LNCaP clone FGC (cell line): ENCODE results near the gene TTF1.
A peak's percentile ranks its signal among the peaks of the same experiment; 100 is the strongest.

Source experiments
- DNase-seq: peaks from one replicate; pipeline ENCODE4 v3.0.0-alpha.2; 2011; ENCODE audit warnings: low read depth
- H3K4me3 ChIP-seq: 2 replicates; pipeline ENCODE4 v1.5.1; 2011; ENCODE audit warnings: mild to moderate bottlenecking, low read depth, low read length, control low read depth
- CTCF ChIP-seq: IDR thresholded peaks from 2 replicates; pipeline ENCODE4 v1.5.1; 2012; ENCODE audit warnings: mild to moderate bottlenecking; ENCODE audit not compliant: control insufficient read depth, insufficient read depth; ENCODE audit errors: extremely low read depth

The TTF1 gene

GRCh38 chr9:132406554-132407122, at the start of gene TTF1:
TTF1 (minus strand) TSS chr9:132406840; CDS start chr9:132402821, 4,019 bp downstream.
- peak; percentile 73 for DNase-seq
- no peak for TF ChIP-seq CTCF
- H3K4me3 ChIP-seq = peak within 1 kb of the TSS; percentile 75

- no peak for DNase-seq
- TF ChIP-seq CTCF = no peak
- H3K4me3 ChIP-seq = no peak overlapping the region
Observed at GRCh38 chr9:132456241-132456640, 49.6 kb upstream of the TTF1 start.

GRCh38 chr9:132451276-132451675, 44.6 kb upstream of the TTF1 start:
- no peak overlapping the region for H3K4me3 ChIP-seq
- DNase-seq = no peak
- TF ChIP-seq CTCF = no peak

- DNase-seq = no peak
- H3K4me3 ChIP-seq = no peak overlapping the region
- TF ChIP-seq CTCF = no peak
Observed at GRCh38 chr9:132447902-132448301, 41.3 kb upstream of the TTF1 start.

GRCh38 chr9:132447346-132447745, 40.7 kb upstream of the TTF1 start:
- no peak overlapping the region for H3K4me3 ChIP-seq
- no peak for TF ChIP-seq CTCF
- DNase-seq = no peak

- DNase-seq = no peak
- H3K4me3 ChIP-seq = no peak overlapping the region
- no peak for TF ChIP-seq CTCF
Observed at GRCh38 chr9:132446887-132447286, 40.2 kb upstream of the TTF1 start.

GRCh38 chr9:132443951-132444607, 37.4 kb upstream of the TTF1 start:
- H3K4me3 ChIP-seq = no peak overlapping the region
- DNase-seq = no peak
- no peak for TF ChIP-seq CTCF
